Measurements from ENCODE around the gene ZNF585A. TPM values are rescaled to one million over a fixed set of nuclear protein-coding genes. Genes with fewer than 3 reads are reported as not detected.

The ZNF585A gene
- total RNA-seq: 14.4 and 17.0 TPM in 2 replicates

DNA sequence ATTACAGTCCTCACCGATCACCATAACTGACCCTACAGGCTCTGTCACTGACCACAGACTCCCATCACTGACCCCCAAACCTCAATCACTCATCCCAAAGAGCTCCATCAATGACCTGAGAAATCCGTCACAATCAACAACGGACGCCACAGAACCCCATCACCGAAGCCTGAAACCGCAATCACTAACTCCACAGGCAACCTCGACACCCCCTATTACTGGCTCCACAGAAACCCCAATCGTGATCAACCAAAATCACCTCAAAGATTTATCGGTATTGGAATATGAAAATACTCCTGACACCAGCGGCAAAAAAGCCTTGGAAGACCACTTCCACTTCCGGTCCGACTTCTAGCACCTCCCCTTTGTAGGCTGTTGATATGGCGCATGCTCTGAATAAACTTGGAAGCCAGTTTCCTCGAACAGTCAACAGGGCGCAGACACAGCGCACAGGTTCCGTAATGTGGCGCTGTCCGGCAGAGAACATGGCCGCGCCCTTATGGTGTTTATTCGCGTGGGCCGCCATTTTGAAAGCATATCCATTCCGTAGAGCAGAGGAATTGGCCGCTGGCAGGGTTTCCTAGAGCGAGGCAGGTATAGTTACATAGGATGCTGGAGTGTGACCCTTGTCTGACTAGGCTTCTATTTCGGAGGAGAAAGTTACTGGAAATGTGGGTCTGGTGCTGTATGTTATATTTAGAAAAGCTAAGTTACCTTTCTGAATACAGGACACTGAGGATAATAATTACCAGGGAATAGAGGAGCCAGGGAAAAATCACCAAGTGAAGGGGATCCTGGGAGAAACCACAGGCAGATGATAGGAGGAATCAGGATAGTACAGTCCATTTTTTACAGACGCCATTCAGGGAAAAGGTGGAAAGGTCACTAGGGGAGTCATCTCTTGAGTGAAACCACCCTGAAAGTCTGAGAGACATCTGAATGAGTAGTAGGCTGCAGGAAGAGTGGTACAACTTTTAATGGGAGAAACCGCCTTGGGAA lies at the start of gene ZNF585A:
Gene ZNF585A, minus strand, starts transcription at position 328 of the 999 bp plus-strand sequence. CDS start 2,785 bp downstream, outside the sequence.
- Mint-ChIP-seq H3K9me3 (peaks cover 15% of the 10 kb centered on the region), H3K4me3 (peak within 1 kb of the TSS; percentile 52), H3K36me3 (ENCODE audit: low read depth) (peaks cover 29% of the 10 kb centered on the region), H3K27me3 (no peaks in the 10 kb centered on the region), H3K27ac (no peak within 1 kb of the TSS), H3K4me1 (peaks cover 4% of the 10 kb centered on the region)
- ChIA-PET POLR2A (interaction anchor here (0.5 to 1.7 kb wide), 11 partner anchors 9 to 964 kb away, joined by 3 to 17 read pairs (median 3); partner anchors contain the start of genes ZNF146, ZNF260, ZNF345 and ZNF383), CTCF (no interaction called here)
- TF ChIP-seq, protein P1, sequence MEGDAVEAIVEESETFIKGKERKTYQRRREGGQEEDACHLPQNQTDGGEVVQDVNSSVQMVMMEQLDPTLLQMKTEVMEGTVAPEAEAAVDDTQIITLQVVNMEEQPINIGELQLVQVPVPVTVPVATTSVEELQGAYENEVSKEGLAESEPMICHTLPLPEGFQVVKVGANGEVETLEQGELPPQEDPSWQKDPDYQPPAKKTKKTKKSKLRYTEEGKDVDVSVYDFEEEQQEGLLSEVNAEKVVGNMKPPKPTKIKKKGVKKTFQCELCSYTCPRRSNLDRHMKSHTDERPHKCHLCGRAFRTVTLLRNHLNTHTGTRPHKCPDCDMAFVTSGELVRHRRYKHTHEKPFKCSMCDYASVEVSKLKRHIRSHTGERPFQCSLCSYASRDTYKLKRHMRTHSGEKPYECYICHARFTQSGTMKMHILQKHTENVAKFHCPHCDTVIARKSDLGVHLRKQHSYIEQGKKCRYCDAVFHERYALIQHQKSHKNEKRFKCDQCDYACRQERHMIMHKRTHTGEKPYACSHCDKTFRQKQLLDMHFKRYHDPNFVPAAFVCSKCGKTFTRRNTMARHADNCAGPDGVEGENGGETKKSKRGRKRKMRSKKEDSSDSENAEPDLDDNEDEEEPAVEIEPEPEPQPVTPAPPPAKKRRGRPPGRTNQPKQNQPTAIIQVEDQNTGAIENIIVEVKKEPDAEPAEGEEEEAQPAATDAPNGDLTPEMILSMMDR (IDR thresholded peaks at IDR 0.05): no peak
- peak; percentile 77 for DNase-seq
- peak; percentile 99 for ATAC-seq (ENCODE audit: low read depth)
- intact Hi-C loops (cut with micrococcal nuclease): loop anchor here (1.0 to 5.0 kb wide), 17 partner anchors 38 to 840 kb away; partner anchors contain the start of genes ZFP14, ZNF260, ZNF345 and ZNF383

DNA sequence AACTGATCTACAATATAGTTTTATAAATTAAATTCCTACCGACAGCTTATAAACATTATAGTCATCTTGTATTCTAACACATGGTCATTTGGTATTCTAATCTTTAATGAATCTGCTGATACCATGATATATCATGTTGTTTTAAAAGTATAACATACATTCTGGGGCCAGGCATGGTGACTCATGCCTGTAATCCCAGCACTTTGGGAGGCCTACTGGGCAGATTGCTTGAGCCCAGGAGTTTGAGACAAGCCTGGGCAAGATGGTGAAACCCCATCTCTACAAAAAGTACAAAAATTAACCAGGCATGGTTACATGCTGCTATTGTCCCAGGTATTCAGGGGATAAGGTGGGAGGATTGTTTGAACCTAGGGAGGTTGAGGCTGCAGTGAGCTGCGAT lies 48.6 kb upstream of the ZNF585A start:
- Mint-ChIP-seq H3K27ac (no peak overlapping the region), H3K4me3 (no peak overlapping the region), H3K36me3 (ENCODE audit: low read depth) (peaks cover 53% of the 10 kb centered on the region), H3K4me1 (peaks cover 26% of the 10 kb centered on the region), H3K27me3 (no peaks in the 10 kb centered on the region), H3K9me3 (no peaks in the 10 kb centered on the region)
- intact Hi-C loops (cut with micrococcal nuclease): no loop called here
- ChIA-PET CTCF (no interaction called here), POLR2A (interaction anchor here (0.6 kb wide), 1 partner anchor 10 kb away, joined by 3 read pairs; no protein-coding TSS in a partner anchor)
- no peak for ATAC-seq (ENCODE audit: low read depth)
- TF ChIP-seq, protein P1 (IDR thresholded peaks at IDR 0.05): no peak
- DNase-seq: no peak

DNA sequence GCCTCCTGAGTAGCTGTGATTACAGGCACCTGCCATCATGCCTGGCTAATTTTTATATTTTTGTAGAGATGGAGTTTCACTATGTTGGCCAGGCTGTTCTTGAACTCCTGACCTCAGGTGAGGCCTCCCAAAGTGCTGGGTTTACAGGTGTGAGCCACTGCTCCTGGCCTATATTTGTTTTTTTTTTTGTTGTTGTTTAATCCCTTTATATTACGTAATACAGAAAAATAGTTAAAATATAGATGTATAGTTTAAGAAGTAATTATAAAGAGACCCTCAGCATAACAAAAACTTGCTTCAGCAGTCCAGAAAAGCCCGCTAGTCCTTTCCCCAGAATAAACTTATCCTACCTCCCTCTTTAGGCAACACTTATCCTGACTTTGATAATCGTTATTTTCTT lies 47.9 kb upstream of the ZNF585A start:
- Mint-ChIP-seq H3K27ac (no peak overlapping the region), H3K36me3 (ENCODE audit: low read depth) (peaks cover 47% of the 10 kb centered on the region), H3K4me3 (no peak overlapping the region), H3K9me3 (peaks cover under 1% of the 10 kb centered on the region), H3K27me3 (no peaks in the 10 kb centered on the region), H3K4me1 (peaks cover 26% of the 10 kb centered on the region)
- TF ChIP-seq, protein P1 (IDR thresholded peaks at IDR 0.05): no peak
- intact Hi-C loops (cut with micrococcal nuclease): no loop called here
- no peak for ATAC-seq (ENCODE audit: low read depth)
- POLR2A ChIA-PET: no interaction called here
- no peak for DNase-seq
- CTCF ChIA-PET: no interaction called here

DNA sequence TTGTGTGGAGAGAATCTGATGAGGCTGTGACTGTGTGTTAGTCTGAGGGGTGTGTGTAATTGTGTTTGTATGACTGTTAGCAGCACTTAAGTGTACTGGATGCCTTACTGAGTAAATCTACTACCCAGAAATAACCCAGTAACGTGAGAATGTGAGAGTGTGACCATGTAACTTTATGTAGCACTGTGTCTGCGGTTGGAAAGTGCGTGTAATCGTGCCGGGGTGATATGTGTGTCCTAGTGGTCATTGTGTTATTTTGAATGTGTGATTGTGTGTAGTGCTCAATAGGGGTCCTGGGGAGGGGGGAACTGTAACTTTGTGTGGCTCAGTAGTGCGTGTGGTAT lies 46.1 kb upstream of the ZNF585A start:
- ATAC-seq (ENCODE audit: low read depth): no peak
- intact Hi-C loops (cut with micrococcal nuclease): loop anchor here (1.0 to 10.0 kb wide), 11 partner anchors 8 to 1004 kb away; partner anchors contain the start of genes ZFP30, ZNF146, ZNF260 and ZNF527

More for the DNA sequence above, 46.1 kb upstream of the ZNF585A start:
- TF ChIP-seq, protein P1 (IDR thresholded peaks at IDR 0.05): no peak
- no peak for DNase-seq
- H3K9me3 Mint-ChIP-seq: peaks cover 3% of the 10 kb centered on the region
- peak overlapping the region; percentile 99 for H3K27ac Mint-ChIP-seq
- ChIA-PET POLR2A (interaction anchor here (1.7 kb wide), 1 partner anchor 141 kb away, joined by 12 read pairs; the partner anchor contains the start of gene ZNF420), CTCF (no interaction called here)
- H3K27me3 Mint-ChIP-seq: no peaks in the 10 kb centered on the region
- H3K36me3 Mint-ChIP-seq (ENCODE audit: low read depth): peaks cover 42% of the 10 kb centered on the region
- H3K4me1 Mint-ChIP-seq: peaks cover 26% of the 10 kb centered on the region
- peak overlapping the region; percentile 98 for H3K4me3 Mint-ChIP-seq

Data from activated B cell treated with CpG ODN at 0.5 μM for 24 hours (primary cell).